MG63 (cell line): Measurements from ENCODE around the gene BICD1. TPM values are rescaled to one million over a fixed set of nuclear protein-coding genes. Genes with fewer than 3 reads are reported as not detected.

Experiments
- DNase-seq: peaks from one replicate; pipeline ENCODE4 v3.0.0-alpha.2; 2020
- H3K27me3 ChIP-seq: fragments of 250-450 bp; sonication (Bioruptor Pico); 2 replicates; pipeline ENCODE4 v1.5.1; 2020; ENCODE audit warnings: mild to moderate bottlenecking, moderate library complexity
- H3K36me3 ChIP-seq: fragments of 250-450 bp; sonication (Bioruptor Pico); 2 replicates; pipeline ENCODE4 v1.5.1; 2020; ENCODE audit warnings: mild to moderate bottlenecking, moderate library complexity
- H3K4me3 ChIP-seq: fragments of 250-450 bp; sonication (Bioruptor Pico); 2 replicates; pipeline ENCODE4 v1.5.1; 2020; ENCODE audit warnings: mild to moderate bottlenecking, moderate library complexity
- H3K9me3 ChIP-seq: fragments of 250-450 bp; sonication (Bioruptor Pico); 2 replicates; pipeline ENCODE4 v1.5.1; 2020; ENCODE audit warnings: mild to moderate bottlenecking, moderate library complexity
- total RNA-seq: library from RNA; depleted of rRNA; stranded (reverse); fragments of >200 nt; shearing (Covaris generic); gene quantifications from 2 replicates; pipeline ENCODE4 v1.2.3, GENCODE V29; 2014; ENCODE audit warnings: low replicate concordance; rRNA removed

BICD1 gene
- total RNA-seq, 1 experiment from 2014 or later: 8.6 TPM

DNA sequence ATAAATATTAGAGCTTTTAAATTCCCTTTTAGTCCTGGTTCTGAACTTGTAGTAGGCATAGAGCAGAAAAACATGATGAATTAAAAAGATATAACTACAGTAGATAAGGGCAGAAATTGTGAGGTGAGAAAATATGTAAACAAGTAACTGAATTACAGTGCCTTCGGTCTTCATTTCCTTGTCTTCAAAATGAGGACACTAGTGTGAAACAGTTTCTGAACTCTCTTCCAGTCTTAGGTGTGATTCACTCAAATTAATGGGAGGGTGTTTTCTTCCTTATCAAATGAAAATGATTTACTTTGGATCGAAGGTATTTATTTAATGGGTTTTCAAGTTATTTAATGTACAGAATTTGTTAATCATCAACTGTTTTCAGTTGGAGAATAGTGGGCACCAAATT, 294.2 kb downstream of the BICD1 start:
- Histone ChIP-seq H3K9me3 (no peaks in the 10 kb centered on the region), H3K36me3 (no peaks in the 10 kb centered on the region), H3K4me3 (no peak overlapping the region), H3K27me3 (peaks cover 24% of the 10 kb centered on the region)
- DNase-seq: no peak

- Histone ChIP-seq H3K4me3 (no peak overlapping the region), H3K36me3 (no peaks in the 10 kb centered on the region), H3K27me3 (peaks cover 24% of the 10 kb centered on the region), H3K9me3 (no peaks in the 10 kb centered on the region)
- no peak for DNase-seq
Measured at GRCh38 chr12:32402170-32402569, 295.5 kb downstream of the BICD1 start.

DNA sequence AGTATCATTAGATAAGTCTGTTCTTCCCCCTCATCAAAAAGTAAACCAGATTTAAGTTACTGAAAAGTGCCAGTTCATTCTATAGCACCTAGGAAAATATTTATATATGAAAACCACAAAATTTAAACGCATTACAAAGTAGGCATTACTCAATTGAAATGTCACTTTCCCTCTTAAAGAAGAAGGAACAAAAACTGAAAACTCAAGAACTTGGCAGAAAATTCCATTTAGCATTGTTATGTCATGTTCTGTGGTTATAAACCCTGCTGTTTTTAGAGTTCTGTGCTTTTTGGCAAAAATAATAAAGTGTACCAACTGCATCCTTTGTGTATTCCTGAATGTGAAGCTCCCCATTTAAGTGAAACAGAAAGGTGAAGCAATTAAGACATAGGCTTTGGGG, 296.3 kb downstream of the BICD1 start:
- Histone ChIP-seq H3K9me3 (no peaks in the 10 kb centered on the region), H3K36me3 (no peaks in the 10 kb centered on the region)

DNA sequence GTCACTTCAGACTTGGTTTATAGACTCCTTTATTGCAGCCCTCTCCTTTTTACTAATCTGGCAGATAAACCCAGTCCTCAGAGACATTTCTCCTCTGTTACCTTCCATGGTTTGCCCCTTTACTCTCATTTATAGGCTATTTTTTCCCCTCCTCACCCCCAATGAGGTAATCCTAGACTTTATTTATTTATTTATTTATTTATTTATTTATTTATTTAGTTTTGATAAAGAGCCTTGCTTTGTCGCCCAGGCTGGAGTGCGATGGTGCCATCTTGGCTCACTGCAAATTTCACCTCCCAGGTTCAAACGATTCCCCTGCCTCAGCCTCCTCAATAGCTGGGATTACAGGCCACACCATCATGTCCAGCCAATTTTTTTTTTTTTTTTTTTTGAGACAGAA, 301.1 kb downstream of the BICD1 start:
- no peaks in the 10 kb centered on the region for H3K36me3 ChIP-seq
- no peak for DNase-seq
- H3K4me3 ChIP-seq: no peak overlapping the region
- no peaks in the 10 kb centered on the region; the same call in 1 of the 2 replicates for H3K27me3 ChIP-seq
- no peaks in the 10 kb centered on the region for H3K9me3 ChIP-seq

More for the DNA sequence above, 296.3 kb downstream of the BICD1 start:
- Histone ChIP-seq H3K27me3 (peaks cover 20% of the 10 kb centered on the region), H3K4me3 (no peak overlapping the region)
- no peak for DNase-seq

- peaks cover 3% of the 10 kb centered on the region; the same call in 1 of the 2 replicates for H3K27me3 ChIP-seq
- no peaks in the 10 kb centered on the region for H3K36me3 ChIP-seq
- no peak for DNase-seq
- H3K9me3 ChIP-seq: no peaks in the 10 kb centered on the region
- no peak overlapping the region for H3K4me3 ChIP-seq
Measured at GRCh38 chr12:32413412-32413811, 306.8 kb downstream of the BICD1 start.

GRCh38 chr12:32418221-32418620, 311.6 kb downstream of the BICD1 start:
- no peak for DNase-seq
- no peak overlapping the region for H3K4me3 ChIP-seq
- 0 out of 2 replicates have a peak, but pooled peaks cover 2% of the 10 kb centered on the region for H3K27me3 ChIP-seq
- no peaks in the 10 kb centered on the region for H3K36me3 ChIP-seq
- no peaks in the 10 kb centered on the region for H3K9me3 ChIP-seq

GRCh38 chr12:32418903-32419519, 312.4 kb downstream of the BICD1 start:
- H3K36me3 ChIP-seq: no peaks in the 10 kb centered on the region
- no peak overlapping the region for H3K4me3 ChIP-seq
- no peaks in the 10 kb centered on the region for H3K27me3 ChIP-seq
- no peak for DNase-seq
- no peaks in the 10 kb centered on the region for H3K9me3 ChIP-seq

GRCh38 chr12:32419520-32419960, 312.9 kb downstream of the BICD1 start:
- H3K36me3 ChIP-seq: no peaks in the 10 kb centered on the region
- DNase-seq: peak; percentile 64

GRCh38 chr12:32420356-32420755, 313.7 kb downstream of the BICD1 start:
- Histone ChIP-seq H3K36me3 (no peaks in the 10 kb centered on the region), H3K27me3 (no peaks in the 10 kb centered on the region), H3K4me3 (no peak overlapping the region), H3K9me3 (peaks cover 3% of the 10 kb centered on the region; the same call in 1 of the 2 replicates)
- no peak for DNase-seq

More at GRCh38 chr12:32419520-32419960, 312.9 kb downstream of the BICD1 start:
- Histone ChIP-seq H3K4me3 (no peak overlapping the region), H3K27me3 (no peaks in the 10 kb centered on the region), H3K9me3 (peaks cover 3% of the 10 kb centered on the region; the same call in 1 of the 2 replicates)

GRCh38 chr12:32423559-32423958, 316.9 kb downstream of the BICD1 start:
- Histone ChIP-seq H3K9me3 (peaks cover 18% of the 10 kb centered on the region), H3K4me3 (no peak overlapping the region), H3K36me3 (no peaks in the 10 kb centered on the region), H3K27me3 (no peaks in the 10 kb centered on the region)
- no peak for DNase-seq

DNA sequence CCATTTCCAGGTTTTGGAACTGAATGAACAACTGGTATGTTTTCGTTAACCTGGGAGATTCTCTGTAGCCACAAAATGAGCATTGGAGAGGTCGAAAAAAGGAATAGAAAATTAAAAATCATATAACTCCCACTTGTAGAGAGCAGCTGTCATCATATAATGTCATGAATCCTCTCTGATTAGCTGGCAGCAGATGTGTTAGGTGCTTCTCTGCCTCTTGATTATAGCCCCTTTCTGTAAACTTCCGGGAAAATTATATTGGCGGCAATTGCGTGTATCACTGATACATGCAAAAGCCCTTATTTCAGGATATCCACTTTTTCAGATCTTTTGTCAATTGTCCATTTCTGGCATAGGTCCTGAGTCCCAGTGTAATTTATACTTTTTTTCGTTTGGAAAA, 324.4 kb downstream of the BICD1 start:
- DNase-seq: no peak
- Histone ChIP-seq H3K27me3 (no peaks in the 10 kb centered on the region), H3K4me3 (no peak overlapping the region), H3K9me3 (peaks cover 15% of the 10 kb centered on the region), H3K36me3 (no peaks in the 10 kb centered on the region)

Other genes with a start within 250 kb of the BICD1 start
- gene RESF1, start 147.4 kb upstream of the BICD1 start, total RNA-seq: 9.5 and 17.7 TPM in 2 replicates